ENCODE measurements around the gene PTGFR.

Gene PTGFR

DNA sequence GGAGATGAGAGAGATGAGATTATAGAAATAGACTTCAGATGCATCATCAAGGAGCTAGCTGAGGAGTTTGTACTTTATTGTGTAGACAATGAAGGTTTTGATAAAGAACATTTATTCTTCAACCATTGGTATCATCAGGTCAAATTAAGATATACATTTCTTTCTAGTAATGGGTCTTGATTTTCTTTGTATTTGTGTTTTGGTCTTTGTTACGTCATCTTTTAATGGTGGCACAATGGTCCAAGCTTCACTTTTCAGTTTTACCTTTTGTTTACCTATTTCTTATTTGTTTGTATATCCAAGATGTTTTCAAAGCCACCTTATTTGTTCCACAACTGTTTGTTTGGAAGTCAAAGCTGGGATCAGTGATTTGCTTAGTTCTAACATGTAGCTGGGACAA is 44.5 kb downstream of the PTGFR start:
- DNase-seq (no peak), ATAC-seq (replicated peaks) (no peak)
- no peak overlapping the region for H3K4me3 Mint-ChIP-seq
- H3K27ac Mint-ChIP-seq, result no peak overlapping the region
- no peaks in the 10 kb centered on the region for H3K27me3 Mint-ChIP-seq
- H3K4me1 Mint-ChIP-seq (ENCODE audit: low read depth in 2 of 2), result no peaks in the 10 kb centered on the region
- H3K36me3 Mint-ChIP-seq (ENCODE audit: insufficient read depth), result no peaks in the 10 kb centered on the region
- H3K9me3 Mint-ChIP-seq, result peaks cover 3 to 7% of the 10 kb centered on the region in 2 donors

DNA sequence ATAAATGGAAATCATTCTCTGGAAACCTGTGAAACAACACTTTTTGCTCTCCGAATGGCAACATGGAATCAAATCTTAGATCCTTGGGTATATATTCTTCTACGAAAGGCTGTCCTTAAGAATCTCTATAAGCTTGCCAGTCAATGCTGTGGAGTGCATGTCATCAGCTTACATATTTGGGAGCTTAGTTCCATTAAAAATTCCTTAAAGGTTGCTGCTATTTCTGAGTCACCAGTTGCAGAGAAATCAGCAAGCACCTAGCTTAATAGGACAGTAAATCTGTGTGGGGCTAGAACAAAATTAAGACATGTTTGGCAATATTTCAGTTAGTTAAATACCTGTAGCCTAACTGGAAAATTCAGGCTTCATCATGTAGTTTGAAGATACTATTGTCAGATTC is 45.7 kb downstream of the PTGFR start:
- Mint-ChIP-seq H3K27me3 (no peaks in the 10 kb centered on the region), H3K4me1 (ENCODE audit: low read depth in 2 of 2) (no peaks in the 10 kb centered on the region), H3K27ac (no peak overlapping the region), H3K36me3 (ENCODE audit: insufficient read depth) (no peaks in the 10 kb centered on the region), H3K9me3 (peaks cover 3 to 11% of the 10 kb centered on the region in 2 donors), H3K4me3 (no peak overlapping the region)
- ATAC-seq (replicated peaks), result no peak
- DNase-seq, result no peak

DNA sequence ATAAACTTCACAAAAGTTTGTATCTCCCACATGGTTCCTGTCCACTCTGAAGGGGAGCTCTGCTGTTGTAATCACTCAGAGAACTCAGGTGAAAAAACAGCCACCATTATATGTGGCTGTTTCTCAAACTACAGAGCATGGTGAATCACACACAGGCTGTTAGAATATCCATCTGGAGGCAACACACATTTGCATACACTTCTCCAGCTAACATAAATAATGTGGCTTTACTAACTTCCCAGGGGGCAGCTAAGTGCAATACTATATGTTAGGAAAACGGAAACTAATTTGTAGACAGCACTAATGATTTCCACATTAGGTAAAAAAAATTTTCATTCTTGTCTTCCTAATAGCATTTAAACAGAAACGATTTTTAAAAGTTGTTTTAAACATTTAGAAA is 49.3 kb downstream of the PTGFR start:
- ATAC-seq (replicated peaks) (no peak), DNase-seq (no peak)
- Mint-ChIP-seq H3K4me1 (ENCODE audit: low read depth in 2 of 2) (no peaks in the 10 kb centered on the region), H3K36me3 (ENCODE audit: insufficient read depth) (no peaks in the 10 kb centered on the region), H3K27ac (no peak overlapping the region), H3K9me3 (peaks cover 2 to 18% of the 10 kb centered on the region in 2 donors), H3K27me3 (peaks cover 0 to 10% of the 10 kb centered on the region in 2 donors), H3K4me3 (no peak overlapping the region)

DNA sequence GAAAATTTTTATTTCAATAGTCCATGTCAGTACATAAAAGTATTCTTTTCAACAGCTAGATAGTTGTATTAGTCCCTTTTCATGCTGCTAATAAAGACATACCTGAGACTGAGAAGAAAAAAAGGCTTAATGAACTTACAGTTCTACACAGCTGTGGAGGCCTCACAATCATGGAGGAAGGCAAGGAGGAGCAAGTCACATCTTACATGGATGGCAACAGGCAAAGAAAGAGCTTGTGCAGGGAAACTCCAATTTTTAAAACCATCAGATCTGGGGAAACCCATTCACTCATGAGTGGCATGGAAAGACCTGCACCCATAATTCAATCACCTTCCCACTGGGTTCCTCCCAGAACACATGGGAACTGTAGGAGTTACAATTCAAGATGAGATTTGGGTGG is 50.7 kb downstream of the PTGFR start:
- H3K9me3 Mint-ChIP-seq, result peaks cover 2 to 15% of the 10 kb centered on the region in 2 donors
- ATAC-seq (replicated peaks) (no peak), DNase-seq (no peak)
- no peaks in the 10 kb centered on the region for H3K4me1 Mint-ChIP-seq (ENCODE audit: low read depth in 2 of 2)
- H3K4me3 Mint-ChIP-seq, result no peak overlapping the region
- peaks cover 0 to 10% of the 10 kb centered on the region in 2 donors for H3K27me3 Mint-ChIP-seq
- H3K27ac Mint-ChIP-seq, result no peak overlapping the region
- no peaks in the 10 kb centered on the region for H3K36me3 Mint-ChIP-seq (ENCODE audit: insufficient read depth)

DNA sequence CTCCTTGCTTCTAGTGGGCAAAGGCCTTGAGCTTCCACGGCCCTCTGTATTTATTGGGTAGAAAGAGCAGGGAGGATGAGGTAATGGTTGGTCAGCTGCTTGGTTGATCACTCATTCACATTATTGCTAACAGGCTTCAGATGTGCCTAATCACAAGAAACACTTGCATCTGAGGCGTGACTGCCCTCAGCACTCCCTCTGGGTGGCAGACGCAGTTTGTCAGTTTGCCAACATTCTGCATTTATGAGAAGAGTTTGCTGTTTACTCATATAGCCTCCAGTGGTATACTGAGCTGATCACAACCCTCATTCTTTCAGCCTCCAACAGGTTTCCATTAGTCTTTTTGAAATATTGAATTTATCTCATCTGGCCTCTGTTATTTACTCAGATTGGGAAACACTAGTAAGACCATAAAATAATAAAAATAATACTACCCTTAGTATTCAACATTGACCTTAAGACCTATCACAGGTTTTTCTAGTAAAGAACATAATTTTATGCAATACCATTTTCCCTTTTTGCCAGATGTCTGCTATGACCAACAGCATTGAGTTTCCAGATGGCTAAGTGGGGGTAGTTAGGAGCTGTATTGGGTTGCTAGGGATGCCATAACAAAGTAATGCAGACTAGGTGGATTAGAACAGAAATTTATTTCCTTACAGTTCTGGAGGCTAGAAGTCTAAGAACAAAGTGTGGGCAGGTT is 53.3 kb downstream of the PTGFR start:
- H3K36me3 Mint-ChIP-seq (ENCODE audit: insufficient read depth), result no peaks in the 10 kb centered on the region

DNA sequence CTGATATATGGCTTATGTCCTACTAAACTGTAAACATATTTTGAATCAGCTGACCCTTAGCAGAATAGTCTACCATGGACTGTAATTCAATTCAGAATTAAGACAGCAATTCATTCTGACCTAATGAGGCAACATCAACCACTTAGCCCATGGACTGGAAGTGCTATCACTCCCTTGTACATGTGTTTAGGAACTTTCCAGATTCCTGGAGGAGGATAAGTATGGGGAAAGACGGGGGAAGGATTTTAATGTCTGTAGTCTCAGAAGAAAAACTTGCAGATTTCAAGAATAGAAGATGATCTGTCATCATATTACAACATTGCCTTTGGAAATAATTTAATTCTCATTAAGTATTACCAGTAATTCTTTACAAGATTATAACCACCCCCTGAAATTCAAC is 56.3 kb downstream of the PTGFR start:
- Mint-ChIP-seq H3K27me3 (peaks cover 0 to 10% of the 10 kb centered on the region in 2 donors), H3K27ac (no peak overlapping the region), H3K9me3 (peaks cover 4 to 20% of the 10 kb centered on the region in 2 donors), H3K4me3 (no peak overlapping the region), H3K4me1 (ENCODE audit: low read depth in 2 of 2) (no peaks in the 10 kb centered on the region), H3K36me3 (ENCODE audit: insufficient read depth) (no peaks in the 10 kb centered on the region)
- DNase-seq (no peak), ATAC-seq (replicated peaks) (no peak)

More for the DNA sequence above, 53.3 kb downstream of the PTGFR start:
- H3K27me3 Mint-ChIP-seq, result peaks cover 0 to 10% of the 10 kb centered on the region in 2 donors
- DNase-seq (no peak), ATAC-seq (replicated peaks) (no peak)
- H3K9me3 Mint-ChIP-seq, result peaks cover 2 to 15% of the 10 kb centered on the region in 2 donors
- no peak overlapping the region for H3K27ac Mint-ChIP-seq
- H3K4me1 Mint-ChIP-seq (ENCODE audit: low read depth in 2 of 2), result no peaks in the 10 kb centered on the region
- H3K4me3 Mint-ChIP-seq, result no peak overlapping the region

DNA sequence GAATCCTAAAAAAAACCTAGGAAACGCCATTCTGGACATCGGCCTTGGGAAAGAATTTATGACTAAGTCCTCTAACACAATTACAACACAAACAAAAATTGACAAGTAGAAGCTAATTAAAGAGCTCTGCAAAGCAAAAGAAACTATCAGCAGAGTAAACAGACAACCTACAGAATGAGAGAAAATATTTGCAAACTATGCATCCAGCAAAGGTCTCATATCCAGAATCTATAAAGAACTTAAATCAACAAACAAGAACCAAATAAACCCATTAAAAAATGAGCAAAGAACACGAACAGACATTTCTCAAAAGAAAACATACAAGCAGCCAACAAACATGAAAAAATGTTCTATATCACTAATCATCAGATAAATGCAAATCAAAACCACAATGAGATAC is 58.6 kb downstream of the PTGFR start:
- DNase-seq (no peak), ATAC-seq (replicated peaks) (no peak)
- Mint-ChIP-seq H3K4me3 (no peak overlapping the region), H3K36me3 (ENCODE audit: insufficient read depth) (no peaks in the 10 kb centered on the region), H3K4me1 (ENCODE audit: low read depth in 2 of 2) (no peaks in the 10 kb centered on the region), H3K9me3 (peaks cover 4 to 12% of the 10 kb centered on the region in 2 donors), H3K27me3 (peaks cover 0 to 8% of the 10 kb centered on the region in 2 donors), H3K27ac (no peak overlapping the region)

DNA sequence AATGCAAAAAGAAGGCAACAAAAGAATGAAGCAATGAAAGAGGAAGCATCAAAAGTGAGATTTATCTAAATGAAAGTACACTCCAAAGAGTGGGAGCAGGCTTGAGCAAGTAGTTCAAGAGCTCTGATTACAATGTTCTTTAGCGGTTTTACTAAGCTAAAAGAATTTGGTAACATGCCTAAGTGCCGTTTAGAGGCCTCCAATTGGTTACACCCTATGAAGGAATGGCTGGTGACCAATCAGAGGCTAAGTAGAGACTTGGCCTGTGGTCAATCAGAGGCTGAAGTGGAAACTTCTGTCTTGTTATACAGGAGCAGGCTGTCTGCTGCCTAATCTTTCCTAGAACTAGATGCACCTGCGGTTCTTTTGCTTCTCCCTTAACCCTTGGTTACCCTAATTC is 59.1 kb downstream of the PTGFR start:
- Mint-ChIP-seq H3K27me3 (peaks cover 0 to 8% of the 10 kb centered on the region in 2 donors), H3K4me3 (no peak overlapping the region), H3K4me1 (ENCODE audit: low read depth in 2 of 2) (no peaks in the 10 kb centered on the region), H3K36me3 (ENCODE audit: insufficient read depth) (no peaks in the 10 kb centered on the region), H3K9me3 (peaks cover 4 to 12% of the 10 kb centered on the region in 2 donors), H3K27ac (no peak overlapping the region)
- DNase-seq (no peak), ATAC-seq (replicated peaks) (no peak)

DNA sequence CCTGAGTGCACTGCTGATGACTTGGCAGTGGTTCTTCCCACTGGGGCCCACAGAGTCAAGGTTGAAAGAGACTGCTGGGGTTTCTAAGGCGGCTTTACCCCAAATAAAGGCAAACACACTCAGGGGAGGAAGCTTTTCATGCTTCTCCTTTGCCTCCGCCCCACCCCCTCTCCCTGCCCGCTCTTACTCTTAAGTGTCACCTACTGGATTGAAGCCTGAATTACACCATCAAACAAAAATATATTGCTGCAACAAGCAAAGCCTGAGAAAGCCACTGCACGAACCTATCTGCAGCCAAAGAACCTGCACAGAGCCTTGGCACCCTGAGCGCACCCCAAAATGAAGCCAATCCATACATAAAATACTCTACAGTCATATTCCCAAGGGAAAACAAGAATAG is 63.1 kb downstream of the PTGFR start:
- Mint-ChIP-seq H3K4me3 (no peak overlapping the region), H3K27me3 (peaks cover 6 to 8% of the 10 kb centered on the region in 2 donors), H3K27ac (no peak overlapping the region), H3K9me3 (peaks cover 8 to 12% of the 10 kb centered on the region in 2 donors), H3K4me1 (ENCODE audit: low read depth in 2 of 2) (no peaks in the 10 kb centered on the region), H3K36me3 (ENCODE audit: insufficient read depth) (no peaks in the 10 kb centered on the region)
- ATAC-seq (replicated peaks) (no peak), DNase-seq (no peak)

DNA sequence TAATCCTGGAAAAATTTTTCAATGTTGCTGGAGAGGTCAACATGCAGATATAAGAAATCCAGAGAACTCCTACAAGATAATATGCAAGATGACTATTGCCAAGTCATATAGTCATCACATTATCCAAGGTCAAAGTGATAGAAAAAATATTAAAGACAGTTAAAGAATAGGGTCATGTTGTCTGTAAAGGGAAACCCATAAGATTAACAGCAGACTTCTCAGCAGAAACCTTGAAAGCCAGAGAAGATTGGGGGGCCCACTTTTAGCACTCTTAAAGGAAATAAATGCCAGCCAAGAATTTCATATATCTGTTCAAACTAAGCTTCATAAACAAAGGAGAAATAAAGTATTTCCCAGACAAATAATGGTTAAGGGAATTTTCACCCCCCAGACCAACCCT is 64.1 kb downstream of the PTGFR start:
- peaks cover 6 to 8% of the 10 kb centered on the region in 2 donors for H3K27me3 Mint-ChIP-seq
- DNase-seq (no peak), ATAC-seq (replicated peaks) (no peak)
- peaks cover 7 to 8% of the 10 kb centered on the region in 2 donors for H3K9me3 Mint-ChIP-seq
- H3K4me1 Mint-ChIP-seq (ENCODE audit: low read depth in 2 of 2), result no peaks in the 10 kb centered on the region
- no peak overlapping the region for H3K27ac Mint-ChIP-seq
- H3K36me3 Mint-ChIP-seq (ENCODE audit: insufficient read depth), result no peaks in the 10 kb centered on the region
- no peak overlapping the region for H3K4me3 Mint-ChIP-seq

DNA sequence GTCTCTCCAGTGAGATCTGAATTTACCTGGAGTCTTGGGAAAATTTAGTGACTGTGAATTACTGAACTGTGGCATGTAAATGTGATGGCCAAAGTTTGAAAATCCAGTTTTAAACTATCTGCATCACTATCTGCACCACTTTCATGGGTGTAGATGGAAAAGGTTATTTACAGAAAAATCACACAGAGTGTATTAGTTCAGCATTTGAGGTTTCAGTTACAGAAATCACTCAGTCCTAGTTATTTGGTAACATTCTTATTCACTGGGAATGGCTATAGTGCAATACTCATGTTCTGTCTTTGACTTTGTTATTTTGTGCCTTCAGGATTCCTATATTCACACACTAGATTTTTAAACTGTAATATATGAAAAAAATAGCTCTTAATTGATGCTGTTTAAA is 68.9 kb downstream of the PTGFR start:
- Mint-ChIP-seq H3K27ac (no peak overlapping the region), H3K36me3 (ENCODE audit: insufficient read depth) (no peaks in the 10 kb centered on the region), H3K4me1 (ENCODE audit: low read depth in 2 of 2) (no peaks in the 10 kb centered on the region), H3K9me3 (peaks cover 0 to 5% of the 10 kb centered on the region in 2 donors), H3K4me3 (no peak overlapping the region), H3K27me3 (peaks cover 0 to 6% of the 10 kb centered on the region in 2 donors)
- DNase-seq (no peak), ATAC-seq (replicated peaks) (no peak)

DNA sequence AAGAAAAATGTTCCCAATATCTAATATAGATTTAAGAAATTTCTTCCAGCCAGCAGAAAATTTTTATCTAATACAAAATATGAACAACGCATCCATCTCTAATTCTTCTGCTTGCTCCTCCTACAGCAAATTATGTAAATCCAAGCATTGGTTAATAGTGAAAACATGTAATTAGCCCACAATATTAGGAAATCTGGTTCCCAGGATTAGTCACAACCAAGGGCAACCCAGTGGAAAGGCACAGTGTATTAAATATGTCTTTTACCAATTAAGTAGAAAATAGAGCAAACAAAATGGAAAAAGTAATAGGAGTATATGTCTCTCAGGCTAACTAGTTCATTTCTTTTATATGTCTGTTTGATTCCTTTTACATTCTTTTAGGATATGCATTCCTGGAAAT is 70.0 kb downstream of the PTGFR start:
- Mint-ChIP-seq H3K4me1 (ENCODE audit: low read depth in 2 of 2) (no peaks in the 10 kb centered on the region), H3K36me3 (ENCODE audit: insufficient read depth) (no peaks in the 10 kb centered on the region), H3K27ac (no peak overlapping the region), H3K9me3 (peaks cover 0 to 2% of the 10 kb centered on the region in 2 donors), H3K4me3 (no peak overlapping the region), H3K27me3 (peaks cover 0 to 6% of the 10 kb centered on the region in 2 donors)
- ATAC-seq (replicated peaks), result no peak
- no peak for DNase-seq

DNA sequence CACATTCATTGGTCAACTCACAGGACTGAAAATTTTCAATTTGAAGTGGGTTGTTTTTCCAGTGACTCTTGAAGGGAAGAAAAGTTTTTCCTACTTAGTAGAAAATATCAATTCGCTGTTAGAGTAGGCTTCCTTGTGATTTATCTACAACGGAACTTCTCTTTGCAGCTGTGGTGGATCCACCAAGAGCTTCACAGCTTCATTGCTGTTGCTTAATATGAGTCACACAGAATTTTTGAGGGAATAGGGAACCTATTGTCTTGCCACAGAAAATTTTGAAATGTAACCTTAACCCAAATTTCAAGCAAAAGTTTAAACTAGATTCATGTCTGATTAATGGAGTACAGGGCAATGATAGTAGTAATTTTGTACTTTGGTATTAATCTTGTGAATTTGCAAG is 71.1 kb downstream of the PTGFR start:
- no peak for ATAC-seq (replicated peaks)
- H3K27me3 Mint-ChIP-seq, result no peaks in the 10 kb centered on the region

DNA sequence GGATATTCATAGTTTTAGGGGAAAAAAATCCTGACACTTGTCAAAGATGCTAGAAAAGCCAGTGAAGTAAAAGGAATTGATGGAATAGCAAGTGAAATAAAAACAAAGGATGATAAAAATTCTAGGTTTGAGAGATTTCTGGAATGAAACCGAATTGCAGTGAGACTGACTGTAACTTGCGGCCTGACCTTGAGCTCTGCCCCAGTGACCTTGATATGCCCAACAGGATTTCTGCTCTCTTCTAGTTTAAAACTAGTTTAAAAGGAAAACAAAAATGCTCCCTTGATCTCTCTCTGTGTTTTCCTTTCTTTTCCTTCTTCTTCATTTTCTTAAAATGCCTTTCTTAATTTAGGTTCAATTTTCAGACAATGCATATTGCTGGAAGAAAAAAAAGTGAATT is 74.6 kb downstream of the PTGFR start:
- DNase-seq (no peak), ATAC-seq (replicated peaks) (no peak)
- Mint-ChIP-seq H3K27ac (no peak overlapping the region), H3K27me3 (no peaks in the 10 kb centered on the region), H3K36me3 (ENCODE audit: insufficient read depth) (no peaks in the 10 kb centered on the region), H3K4me1 (ENCODE audit: low read depth in 2 of 2) (no peaks in the 10 kb centered on the region), H3K9me3 (peaks cover 0 to 1% of the 10 kb centered on the region in 2 donors), H3K4me3 (no peak overlapping the region)

More for the DNA sequence above, 71.1 kb downstream of the PTGFR start:
- H3K4me3 Mint-ChIP-seq, result no peak overlapping the region
- H3K27ac Mint-ChIP-seq, result no peak overlapping the region
- H3K36me3 Mint-ChIP-seq (ENCODE audit: insufficient read depth), result no peaks in the 10 kb centered on the region
- no peaks in the 10 kb centered on the region for H3K9me3 Mint-ChIP-seq
- H3K4me1 Mint-ChIP-seq (ENCODE audit: low read depth in 2 of 2), result no peaks in the 10 kb centered on the region
- DNase-seq, result no peak

Measured in effector memory CD8-positive, alpha-beta T cell (primary cell).